ENCODE measurements around the gene SURF6. TPM values are rescaled to one million over a fixed set of nuclear protein-coding genes. Genes with fewer than 3 reads are reported as not detected.

Gene SURF6
- total RNA-seq, 3 donors from 2014 or later (not counting 1 experiment from before 2014, with no cell fraction given) = 13.8 to 23.5 (median 21.3) TPM

DNA sequence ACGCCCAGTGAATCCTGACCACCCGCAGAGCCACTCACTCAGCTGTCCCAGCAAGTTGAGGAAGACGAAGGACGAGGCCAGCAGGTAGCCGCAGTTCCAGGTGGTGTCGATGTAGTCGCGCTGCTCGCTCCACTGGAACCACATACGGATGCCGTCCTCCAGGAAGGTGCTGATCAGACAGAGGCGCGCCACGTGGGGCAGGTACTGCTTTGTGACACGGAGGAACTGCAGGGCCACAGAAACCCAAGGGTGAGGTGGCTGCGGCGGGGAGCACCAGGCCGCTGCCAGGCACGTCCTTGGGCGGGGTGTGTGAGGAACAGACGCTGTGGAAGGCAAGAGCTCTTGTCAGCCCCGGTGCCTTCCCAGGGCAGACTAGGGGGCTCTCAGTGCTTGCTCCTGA is 31.2 kb upstream of the SURF6 start:
- no peak overlapping the region for H3K4me3 Mint-ChIP-seq
- H3K4me1 ChIP-seq (ENCODE audit: control insufficient read depth, insufficient read depth, low read length) = peaks cover 54% of the 10 kb centered on the region
- peaks cover 7% of the 10 kb centered on the region for H3K36me3 Mint-ChIP-seq
- H3K36me3 ChIP-seq (ENCODE audit: control insufficient read depth, insufficient read depth, low read length) = peaks cover 55% of the 10 kb centered on the region
- intact Hi-C loops (cut with micrococcal nuclease) = no loop called here
- no peaks in the 10 kb centered on the region for H3K27me3 ChIP-seq (ENCODE audit: control insufficient read depth, insufficient read depth, low read length)
- H3K9me3 Mint-ChIP-seq = no peaks in the 10 kb centered on the region
- no peak overlapping the region for H3K27ac ChIP-seq (ENCODE audit: low read length)
- H3K4me3 ChIP-seq (ENCODE audit: low read length) = no peak overlapping the region
- DNase-seq (no peak), ATAC-seq (no peak)
- no peak overlapping the region for H3K27ac Mint-ChIP-seq
- 95% methylated on average over 22 of the region's 22 CpGs for WGBS (ENCODE audit: insufficient coverage)
- H3K27me3 Mint-ChIP-seq (ENCODE audit: low read depth in 2 of 2) = no peaks in the 10 kb centered on the region
- H3K4me1 Mint-ChIP-seq = peaks cover 57 to 68% of the 10 kb centered on the region in 2 donors
- H3K9me3 ChIP-seq (ENCODE audit: control insufficient read depth, insufficient read depth, low read length) = no peaks in the 10 kb centered on the region
- TF ChIP-seq, protein P1, sequence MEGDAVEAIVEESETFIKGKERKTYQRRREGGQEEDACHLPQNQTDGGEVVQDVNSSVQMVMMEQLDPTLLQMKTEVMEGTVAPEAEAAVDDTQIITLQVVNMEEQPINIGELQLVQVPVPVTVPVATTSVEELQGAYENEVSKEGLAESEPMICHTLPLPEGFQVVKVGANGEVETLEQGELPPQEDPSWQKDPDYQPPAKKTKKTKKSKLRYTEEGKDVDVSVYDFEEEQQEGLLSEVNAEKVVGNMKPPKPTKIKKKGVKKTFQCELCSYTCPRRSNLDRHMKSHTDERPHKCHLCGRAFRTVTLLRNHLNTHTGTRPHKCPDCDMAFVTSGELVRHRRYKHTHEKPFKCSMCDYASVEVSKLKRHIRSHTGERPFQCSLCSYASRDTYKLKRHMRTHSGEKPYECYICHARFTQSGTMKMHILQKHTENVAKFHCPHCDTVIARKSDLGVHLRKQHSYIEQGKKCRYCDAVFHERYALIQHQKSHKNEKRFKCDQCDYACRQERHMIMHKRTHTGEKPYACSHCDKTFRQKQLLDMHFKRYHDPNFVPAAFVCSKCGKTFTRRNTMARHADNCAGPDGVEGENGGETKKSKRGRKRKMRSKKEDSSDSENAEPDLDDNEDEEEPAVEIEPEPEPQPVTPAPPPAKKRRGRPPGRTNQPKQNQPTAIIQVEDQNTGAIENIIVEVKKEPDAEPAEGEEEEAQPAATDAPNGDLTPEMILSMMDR (IDR thresholded peaks at IDR 0.05) = no peak

DNA sequence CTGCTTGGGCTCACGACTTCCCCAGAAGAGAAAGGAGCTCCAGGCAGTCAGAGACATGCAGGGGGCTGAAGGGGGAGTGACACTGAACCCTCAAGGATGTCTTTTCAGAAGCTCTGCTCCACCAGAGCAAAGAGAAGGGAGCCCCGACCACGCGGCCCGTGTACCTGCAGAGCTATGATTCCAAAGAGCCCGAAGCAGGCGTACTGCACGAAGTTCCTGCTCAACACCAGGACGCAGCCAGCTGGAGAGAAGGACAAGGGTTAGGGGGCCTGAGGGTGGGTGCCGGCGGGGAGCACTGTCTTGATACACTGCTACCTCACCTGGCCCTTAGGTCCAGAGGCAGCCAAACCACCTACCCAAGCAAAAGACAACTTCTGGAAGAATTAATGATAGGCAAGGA is 30.4 kb upstream of the SURF6 start:
- ATAC-seq (no peak), DNase-seq (no peak)
- H3K4me3 Mint-ChIP-seq = no peak overlapping the region
- intact Hi-C loops (cut with micrococcal nuclease) = no loop called here
- WGBS (ENCODE audit: insufficient coverage) = 95% methylated on average over 11 of the region's 11 CpGs
- peaks cover 7% of the 10 kb centered on the region for H3K36me3 Mint-ChIP-seq
- TF ChIP-seq, protein P1 (IDR thresholded peaks at IDR 0.05) = no peak
- H3K27ac Mint-ChIP-seq = no peak overlapping the region
- Histone ChIP-seq H3K4me1 (ENCODE audit: control insufficient read depth, insufficient read depth, low read length) (peaks cover 46% of the 10 kb centered on the region), H3K4me3 (ENCODE audit: low read length) (no peak overlapping the region), H3K36me3 (ENCODE audit: control insufficient read depth, insufficient read depth, low read length) (peaks cover 63% of the 10 kb centered on the region), H3K9me3 (ENCODE audit: control insufficient read depth, insufficient read depth, low read length) (no peaks in the 10 kb centered on the region), H3K27ac (ENCODE audit: low read length) (no peak overlapping the region), H3K27me3 (ENCODE audit: control insufficient read depth, insufficient read depth, low read length) (no peaks in the 10 kb centered on the region)
- peaks cover 49 to 64% of the 10 kb centered on the region in 2 donors for H3K4me1 Mint-ChIP-seq
- no peaks in the 10 kb centered on the region for H3K27me3 Mint-ChIP-seq (ENCODE audit: low read depth in 2 of 2)
- H3K9me3 Mint-ChIP-seq = no peaks in the 10 kb centered on the region

DNA sequence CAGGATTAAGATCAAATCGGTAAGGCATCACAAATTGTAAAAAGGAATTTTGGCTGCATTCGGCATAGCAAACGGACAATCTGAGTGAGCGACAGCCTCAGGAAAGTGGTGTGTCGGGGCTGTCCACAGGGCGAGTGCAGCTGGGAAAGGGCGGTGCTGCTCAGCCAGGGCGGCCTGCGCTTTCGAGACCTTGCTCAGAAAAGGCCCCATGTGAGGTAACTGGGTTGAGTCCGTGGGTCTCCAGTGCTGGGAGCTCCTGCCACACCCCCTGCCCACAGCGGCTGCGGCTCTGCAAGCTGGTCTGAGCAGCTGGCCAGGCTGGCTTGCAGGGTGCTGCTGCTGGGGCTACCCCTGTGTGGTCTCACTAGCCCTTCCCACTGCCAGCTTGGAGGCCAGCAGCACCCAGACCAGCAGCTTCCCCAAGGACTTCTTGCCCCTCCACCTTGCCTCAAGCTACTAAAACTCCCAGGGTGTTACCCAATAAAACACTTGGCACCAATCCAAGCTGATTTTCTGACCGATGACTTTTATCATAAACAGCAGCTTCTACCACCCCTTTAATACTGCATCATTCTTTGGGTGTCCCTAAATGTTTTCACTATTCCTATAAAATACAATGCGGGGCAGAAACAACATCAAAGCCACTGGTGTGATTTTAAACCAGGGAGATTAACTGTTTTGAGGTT is 26.5 kb upstream of the SURF6 start:
- Histone ChIP-seq H3K9me3 (ENCODE audit: control insufficient read depth, insufficient read depth, low read length) (no peaks in the 10 kb centered on the region), H3K27ac (ENCODE audit: low read length) (no peak overlapping the region), H3K27me3 (ENCODE audit: control insufficient read depth, insufficient read depth, low read length) (no peaks in the 10 kb centered on the region), H3K36me3 (ENCODE audit: control insufficient read depth, insufficient read depth, low read length) (peaks cover 69% of the 10 kb centered on the region), H3K4me1 (ENCODE audit: control insufficient read depth, insufficient read depth, low read length) (peaks cover 20% of the 10 kb centered on the region), H3K4me3 (ENCODE audit: low read length) (no peak overlapping the region)
- no peak for DNase-seq
- peaks cover 7% of the 10 kb centered on the region for H3K36me3 Mint-ChIP-seq
- peaks cover 27 to 46% of the 10 kb centered on the region in 2 donors for H3K4me1 Mint-ChIP-seq
- 93% methylated on average over 15 of the region's 15 CpGs for WGBS (ENCODE audit: insufficient coverage)
- H3K9me3 Mint-ChIP-seq = no peaks in the 10 kb centered on the region
- H3K4me3 Mint-ChIP-seq = no peak overlapping the region
- peak overlapping the region in 1 of 2 donors; percentile 8 for H3K27ac Mint-ChIP-seq
- TF ChIP-seq, protein P1 (IDR thresholded peaks at IDR 0.05) = no peak
- intact Hi-C loops (cut with micrococcal nuclease) = no loop called here
- H3K27me3 Mint-ChIP-seq (ENCODE audit: low read depth in 2 of 2) = no peaks in the 10 kb centered on the region
- ATAC-seq = no peak
